ENCODE data around the gene GLRB.
"Not testable (repeated sequence)": the region's sequence is repeated elsewhere in the genome, so short reads cannot be mapped to it uniquely, and the experiment has no call there.

The GLRB gene

DNA sequence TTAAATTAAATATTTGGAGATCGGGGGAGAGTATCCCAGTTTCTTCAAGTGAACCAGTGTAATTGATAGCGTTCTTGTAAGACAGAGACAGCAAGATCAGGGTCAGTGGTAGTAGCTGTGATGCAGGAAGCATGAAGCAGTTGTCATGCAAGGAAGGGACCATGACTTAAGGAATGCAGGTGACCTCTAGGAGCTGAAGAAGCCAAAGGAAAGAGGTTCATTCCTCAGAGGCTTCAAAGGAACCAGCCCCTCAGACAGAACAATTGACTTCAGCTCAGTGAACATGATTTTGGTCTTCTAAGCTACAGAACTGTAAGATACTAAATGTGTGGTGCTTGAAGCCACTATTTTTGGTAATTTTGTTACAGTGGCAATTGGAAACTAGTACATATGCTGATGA, 51.6 kb downstream of the GLRB start:
- no peak for DNase-seq (ENCODE audit: low read depth in 3 of 3, low spot score in 1 of 3)

DNA sequence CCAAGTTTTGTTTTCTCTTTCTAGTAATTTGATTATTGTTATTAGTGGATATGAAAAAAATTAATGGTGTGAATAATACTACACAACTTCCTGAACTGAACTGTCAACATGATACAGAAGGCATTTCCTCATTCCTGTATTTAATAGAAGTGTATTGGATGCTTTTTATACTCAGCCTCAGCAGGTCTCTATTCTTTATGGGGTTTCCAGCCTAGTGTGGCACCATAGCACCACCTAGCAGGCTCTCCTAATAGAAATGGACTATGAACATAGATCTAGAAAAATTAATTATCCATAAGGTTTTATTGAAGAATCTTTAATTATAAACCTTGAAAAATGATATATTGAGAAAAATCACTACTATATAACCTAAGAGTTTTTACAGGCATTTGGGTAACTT, 52.4 kb downstream of the GLRB start:
- no peak for DNase-seq (ENCODE audit: low read depth in 3 of 3, low spot score in 1 of 3)

- DNase-seq (ENCODE audit: low read depth in 3 of 3, low spot score in 1 of 3) = no peak
Observed at GRCh38 chr4:157141976-157142375, 66.0 kb downstream of the GLRB start.

DNA sequence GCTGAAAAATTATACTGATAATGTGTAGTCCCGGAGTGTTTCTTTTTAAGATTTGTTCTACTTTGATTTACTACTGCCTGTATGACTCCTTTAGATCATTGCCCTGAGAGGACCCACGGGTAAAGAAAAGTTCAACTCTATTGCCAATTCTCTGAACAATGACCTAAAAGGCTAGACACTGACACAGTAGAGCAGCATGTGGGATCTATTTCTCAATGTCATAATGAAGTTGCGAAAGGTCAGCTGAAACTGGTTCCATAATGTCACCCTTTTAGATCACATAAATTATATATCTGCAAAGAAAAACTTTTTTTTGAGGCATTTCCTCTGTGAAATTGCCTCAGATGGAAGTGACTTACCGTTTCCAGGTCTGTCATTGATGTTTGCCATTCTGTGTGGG, 67.4 kb downstream of the GLRB start:
- no peak for DNase-seq (ENCODE audit: low read depth in 3 of 3, low spot score in 1 of 3)

GRCh38 chr4:157151711-157152110, 75.8 kb downstream of the GLRB start:
- no peak for DNase-seq (ENCODE audit: low read depth in 3 of 3, low spot score in 1 of 3)

- no peak for DNase-seq (ENCODE audit: low read depth in 3 of 3, low spot score in 1 of 3)
Observed at GRCh38 chr4:157165935-157166610, 90.1 kb downstream of the GLRB start.

DNA sequence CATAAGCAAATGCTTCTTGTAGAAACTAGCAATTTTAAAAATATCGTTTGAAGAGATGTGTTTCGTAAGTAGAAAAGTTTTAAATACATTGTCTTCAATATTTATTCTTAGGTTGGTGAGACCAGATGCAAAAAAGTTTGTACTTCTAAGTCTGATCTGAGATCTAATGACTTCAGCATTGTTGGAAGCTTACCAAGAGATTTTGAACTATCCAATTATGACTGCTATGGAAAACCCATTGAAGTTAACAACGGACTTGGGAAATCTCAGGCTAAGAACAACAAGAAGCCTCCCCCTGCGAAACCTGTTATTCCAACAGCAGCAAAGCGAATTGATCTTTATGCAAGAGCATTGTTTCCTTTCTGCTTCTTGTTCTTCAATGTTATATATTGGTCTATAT, 94.4 kb downstream of the GLRB start:
- DNase-seq (ENCODE audit: low read depth in 3 of 3, low spot score in 1 of 3) = no peak

DNA sequence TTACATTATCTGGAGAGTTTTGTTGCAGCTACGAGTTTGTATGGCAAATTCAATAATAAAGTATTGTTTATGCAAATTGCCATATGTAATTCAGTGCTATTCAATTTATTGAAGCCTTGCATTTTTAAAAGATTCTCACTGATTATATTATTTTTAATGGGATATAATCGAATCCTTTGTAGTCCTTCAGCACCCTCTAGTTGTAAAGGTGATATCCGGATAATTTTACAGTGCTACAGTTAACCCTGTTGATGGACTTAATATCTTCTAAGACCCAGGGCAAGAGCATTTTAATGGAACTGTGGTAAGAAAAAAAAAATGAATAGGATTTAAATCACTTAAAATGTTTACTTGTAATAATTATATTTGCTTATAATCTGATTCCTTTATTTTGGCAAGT, 96.1 kb downstream of the GLRB start:
- DNase-seq (ENCODE audit: low read depth in 3 of 3, low spot score in 1 of 3) = no peak

DNA sequence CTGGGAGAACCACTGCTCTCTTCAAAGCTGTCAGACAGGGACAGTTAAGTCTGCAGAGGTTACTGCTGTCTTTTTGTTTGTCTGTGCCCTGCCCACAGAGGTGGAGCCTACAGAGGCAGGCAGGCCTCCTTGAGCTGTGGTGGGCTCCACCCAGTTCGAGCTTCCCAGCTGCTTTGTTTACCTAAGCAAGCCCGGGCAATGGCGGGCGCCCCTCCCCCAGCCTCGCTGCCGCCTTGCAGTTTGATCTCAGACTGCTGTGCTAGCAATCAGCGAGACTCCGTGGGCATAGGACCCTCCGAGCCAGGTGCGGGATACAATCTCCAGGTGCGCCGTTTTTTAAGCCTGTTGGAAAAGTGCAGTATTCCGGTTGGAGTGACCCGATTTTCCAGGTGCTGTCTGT, 104.3 kb downstream of the GLRB start:
- DNase-seq (ENCODE audit: low read depth in 3 of 3, low spot score in 1 of 3) = not testable (repeated sequence)

DNA sequence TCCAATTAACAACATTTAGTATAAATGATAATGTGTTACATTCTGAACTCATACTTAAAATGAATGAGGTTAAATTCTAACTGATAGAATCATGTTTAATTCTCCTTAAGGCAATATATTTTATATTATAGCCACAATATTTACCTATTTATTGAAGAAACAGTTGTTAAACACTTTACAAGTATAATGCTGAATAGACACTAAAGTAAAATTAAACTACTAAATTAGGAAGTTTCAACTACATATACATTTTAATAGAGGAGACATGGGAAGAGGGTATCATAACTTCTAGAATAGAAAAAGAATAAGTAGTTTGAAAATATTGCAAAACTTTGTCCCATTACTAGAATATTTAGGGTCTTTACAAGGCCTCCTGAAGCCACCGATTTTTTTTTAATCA, 108.3 kb downstream of the GLRB start:
- no peak for DNase-seq (ENCODE audit: low read depth in 3 of 3, low spot score in 1 of 3)

GRCh38 chr4:157185363-157185762, 109.4 kb downstream of the GLRB start:
- no peak for DNase-seq (ENCODE audit: low read depth in 3 of 3, low spot score in 1 of 3)

- DNase-seq (ENCODE audit: low read depth in 3 of 3, low spot score in 1 of 3) = no peak
Observed at GRCh38 chr4:157195374-157195773, 119.4 kb downstream of the GLRB start.

DNA sequence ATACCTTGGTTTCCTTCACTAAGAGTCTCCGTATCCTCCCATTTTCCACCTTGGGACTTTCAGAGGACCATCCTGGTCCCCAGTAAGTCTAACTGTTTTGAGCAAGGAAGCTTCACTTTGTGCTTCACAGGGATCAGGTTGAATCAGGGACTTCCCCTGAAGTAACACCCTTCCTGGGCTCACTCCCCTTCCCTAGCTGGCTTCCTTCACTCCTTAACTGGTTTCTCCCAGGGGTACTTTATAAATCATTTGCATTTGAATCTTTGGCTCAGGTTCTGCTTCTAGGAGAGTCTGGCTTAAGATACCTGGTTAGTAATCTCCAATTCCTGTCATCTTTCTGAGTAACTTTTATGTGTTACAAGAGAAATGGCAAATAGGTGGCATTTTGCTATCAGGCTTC, 120.1 kb downstream of the GLRB start:
- no peak for DNase-seq (ENCODE audit: low read depth in 3 of 3, low spot score in 1 of 3)

DNA sequence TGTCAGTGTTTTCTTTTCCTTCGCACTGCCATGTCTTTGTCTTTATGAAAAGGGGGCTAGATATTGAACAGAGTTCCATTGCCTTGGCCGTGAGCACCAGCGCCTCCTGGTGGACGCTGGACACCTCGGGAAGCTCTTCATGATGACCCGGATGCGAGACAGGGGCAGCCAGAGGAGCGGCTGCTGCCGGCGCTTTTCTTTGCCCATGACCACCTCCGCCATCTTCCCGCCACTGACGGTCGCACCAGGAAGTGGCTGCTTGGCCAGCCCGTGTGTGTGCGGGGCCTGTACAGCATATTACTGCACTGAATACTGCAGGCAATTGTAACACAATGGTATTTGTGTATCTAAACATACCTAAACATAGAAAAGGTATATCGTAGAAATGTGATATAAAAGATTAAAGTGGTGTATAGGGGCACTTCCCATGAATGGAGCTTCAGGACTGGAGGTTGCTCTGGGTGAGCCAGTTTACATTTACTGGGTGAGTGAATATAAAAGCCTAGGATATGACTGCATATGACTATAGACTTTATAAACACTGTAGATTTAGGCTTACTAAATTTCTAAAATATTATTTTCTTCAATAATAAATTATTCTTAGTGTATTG, 128.8 kb downstream of the GLRB start:
- no peak for DNase-seq (ENCODE audit: low read depth in 3 of 3, low spot score in 1 of 3)

DNA sequence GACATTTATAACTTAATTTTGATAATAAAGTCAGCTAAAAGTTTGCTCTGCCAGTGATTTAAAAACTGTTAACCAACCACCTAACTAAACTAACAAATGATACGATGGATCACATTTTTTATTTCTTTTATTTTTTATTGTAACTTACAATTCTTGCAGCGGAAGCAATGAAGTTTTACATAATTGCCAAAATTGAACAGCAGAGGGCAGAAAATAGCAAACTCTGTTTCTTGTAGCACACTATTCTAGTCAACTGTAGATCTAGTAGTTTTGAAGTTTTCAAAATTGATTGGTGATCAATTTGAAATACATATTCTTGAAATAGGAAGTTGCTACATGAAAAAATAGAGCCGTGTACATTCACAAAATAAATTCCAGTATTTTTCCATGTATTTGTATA, 141.8 kb downstream of the GLRB start:
- DNase-seq (ENCODE audit: low read depth in 3 of 3, low spot score in 1 of 3) = no peak

DNA sequence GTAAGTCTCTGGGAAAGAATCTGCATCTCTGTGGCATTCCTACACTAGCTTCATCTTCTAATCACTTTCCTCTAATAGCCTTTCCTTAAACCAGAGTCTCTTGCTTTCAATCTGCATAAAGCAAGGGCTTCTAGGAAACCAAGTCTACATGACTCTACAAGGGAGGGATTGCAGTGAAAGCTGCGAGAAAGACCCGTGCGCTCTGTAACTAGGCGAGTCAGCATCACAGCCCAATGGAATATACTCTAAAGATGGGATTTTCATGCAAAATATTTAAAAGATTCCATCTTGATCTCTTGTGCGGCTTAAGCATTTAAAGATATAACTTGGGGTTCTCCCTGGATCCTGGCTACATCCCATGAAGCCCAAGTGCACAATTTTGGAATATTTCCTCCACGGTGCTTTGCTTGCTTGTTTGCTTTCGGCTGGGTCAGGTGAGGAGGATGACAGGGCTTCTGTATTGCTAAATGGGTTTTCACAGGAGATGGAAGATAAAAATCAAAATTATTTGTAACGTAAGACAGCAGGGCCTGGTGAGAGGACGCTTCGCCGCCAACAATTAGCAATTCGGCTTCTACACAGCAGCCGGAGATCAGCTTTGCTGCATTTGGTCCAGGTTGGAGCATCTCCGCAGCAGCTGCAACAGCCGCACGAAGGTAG, 143.9 kb downstream of the GLRB start:
- DNase-seq (ENCODE audit: low read depth in 3 of 3, low spot score in 1 of 3) = no peak

GRCh38 chr4:157220371-157220881, 144.5 kb downstream of the GLRB start, which contains the start of gene GRIA2:
GRIA2 (plus strand) TSS chr4:157220728; CDS start chr4:157221043, 315 bp downstream.
- no peak for DNase-seq (ENCODE audit: low read depth in 3 of 3, low spot score in 1 of 3)

DNA sequence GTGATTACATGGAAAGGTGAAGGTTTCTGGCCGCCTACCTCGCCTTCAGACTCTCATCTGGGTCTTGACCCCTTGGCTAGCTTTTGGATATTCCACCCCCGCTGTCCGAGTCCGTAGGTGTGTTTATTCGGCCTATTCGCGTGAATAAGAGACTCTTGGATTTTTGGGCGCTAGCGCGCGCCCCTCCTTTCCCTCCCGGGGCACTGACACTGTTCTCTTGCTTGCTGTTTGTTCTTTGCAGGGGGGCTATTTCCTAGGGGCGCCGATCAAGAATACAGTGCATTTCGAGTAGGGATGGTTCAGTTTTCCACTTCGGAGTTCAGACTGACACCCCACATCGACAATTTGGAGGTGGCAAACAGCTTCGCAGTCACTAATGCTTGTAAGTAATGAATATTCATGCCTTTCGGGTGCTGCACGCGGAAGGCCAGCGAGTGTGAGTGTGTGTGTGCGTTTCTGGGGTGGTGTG, 145.5 kb downstream of the GLRB start:
- DNase-seq (ENCODE audit: low read depth in 3 of 3, low spot score in 1 of 3) = no peak
